HepG2 (cell line): ENCODE results near the gene LCN12. TPM values are rescaled to one million over a fixed set of nuclear protein-coding genes. Genes with fewer than 3 reads are reported as not detected.

Experiments
- ATAC-seq: fragments of 200-7000 bp; cut with Tn5 transposase; 3 replicates; pipeline ENCODE4 v1.9.1; 2020; ENCODE audit warnings: mild to moderate bottlenecking, moderate library complexity
- BruUV-seq: library from RNA; stranded (reverse); fragments of 400-500 nt; replicated peaks from 2 replicates; lab custom pipeline; 2021; lab: Mats Ljungman, UMichigan
- CTCF ChIA-PET: fragments of 300-600 bp; formaldehyde crosslinking; extraction: SDS; loops from one replicate; lab custom pipeline; 2021; ENCODE audit warnings: low total read pairs, inconsistent platforms, low intra/inter-chr PET ratio; lab: Yijun Ruan, JAX
- POLR2A ChIA-PET: fragments of 350-600 bp; sonication (Branson Sonifier 250); formaldehyde crosslinking; loops from one replicate; lab custom pipeline; 2020; ENCODE audit warnings: antibody characterized with exemption, inconsistent platforms; lab: Yijun Ruan, JAX
- DNase-seq: peaks from one replicate; pipeline ENCODE4 v3.0.0-alpha.2; 2015; ENCODE audit warnings: low spot score
- FAIRE-seq: peaks from 3 replicates; lab custom pipeline; 2011; peaks lifted over from hg19 to GRCh38; lab: Jason Lieb, UNC
- H2AFZ ChIP-seq: one replicate; pipeline ENCODE4 v1.6.1; 2011; ENCODE audit warnings: low read length, inconsistent platforms
- H3K27ac ChIP-seq: fragments of 300-600 bp; 3 replicates; pipeline ENCODE4 v1.8.0; 2011; ENCODE audit warnings: mixed run types, mild to moderate bottlenecking, mixed read lengths, low read length, inconsistent platforms; ENCODE audit not compliant: insufficient read depth; ENCODE audit errors: extremely low read length
- H3K27me3 ChIP-seq, 2 experiments: fragments of 200-600 bp in 1 of 2; 2 replicates in 1 of 2; 3 replicates in 1 of 2; pipeline versions ENCODE4 v1.6.0 to v1.8.0; 2011; ENCODE audit warnings: low read length in 2 of 2, mild to moderate bottlenecking in 2 of 2, moderate library complexity in 2 of 2, inconsistent platforms in 1 of 2; ENCODE audit not compliant: insufficient read depth in 2 of 2, control insufficient read depth in 1 of 2
- H3K36me3 ChIP-seq, 2 experiments: fragments of 200-600 bp in 1 of 2; replicated peaks in 1 of 2; 2 replicates in 1 of 2; 3 replicates in 1 of 2; pipeline versions ENCODE4 v1.5.1 to v1.8.0; 2011; ENCODE audit warnings: low read length in 2 of 2, inconsistent platforms in 1 of 2; ENCODE audit not compliant: insufficient read depth in 2 of 2, control insufficient read depth in 1 of 2
- H3K4me1 ChIP-seq: 2 replicates; pipeline ENCODE4 v1.5.1; 2012; ENCODE audit warnings: low read length, inconsistent platforms; ENCODE audit not compliant: insufficient read depth
- H3K4me2 ChIP-seq: 2 replicates; pipeline ENCODE4 v1.6.0; 2011; ENCODE audit warnings: low read depth, low read length, inconsistent platforms
- H3K4me3 ChIP-seq, 3 experiments: fragments of 200-600 bp in 1 of 3; sonication (generic), shearing (Covaris generic) in 1 of 3; replicated peaks in 1 of 3; 2 replicates each; pipeline ENCODE4 v1.5.1; 2011 to 2016; ENCODE audit warnings: low read length in 3 of 3, inconsistent platforms in 2 of 3, low read depth in 2 of 3, mild to moderate bottlenecking in 2 of 3, control low read depth in 1 of 3, mixed read lengths in 1 of 3; ENCODE audit not compliant: insufficient read depth in 1 of 3
- H3K79me2 ChIP-seq: one replicate; pipeline ENCODE4 v1.6.1; 2011; ENCODE audit warnings: low read length, inconsistent platforms; ENCODE audit not compliant: insufficient read depth
- H3K9ac ChIP-seq: 2 replicates; pipeline ENCODE4 v1.6.0; 2011; ENCODE audit warnings: mild to moderate bottlenecking, low read depth, low read length, inconsistent platforms; ENCODE audit not compliant: insufficient read depth
- H3K9me3 ChIP-seq: 2 replicates; pipeline ENCODE4 v1.5.1; 2012; ENCODE audit warnings: mild to moderate bottlenecking, low read length
- H4K20me1 ChIP-seq: 2 replicates; pipeline ENCODE4 v1.6.0; 2011; ENCODE audit warnings: inconsistent platforms, mild to moderate bottlenecking, low read length, moderate library complexity; ENCODE audit not compliant: insufficient read depth
- AGO2 ChIP-seq: fragments of 200-400 bp; formaldehyde crosslinking; optimal IDR thresholded peaks from 2 replicates; pipeline ENCODE3; 2017; ENCODE audit warnings: mild to moderate bottlenecking, low read depth, low read length, moderate library complexity
- HNRNPL ChIP-seq: fragments of 200-400 bp; formaldehyde crosslinking; IDR thresholded peaks from 2 replicates; pipeline ENCODE4 v1.6.1; 2017; ENCODE audit warnings: mild to moderate bottlenecking, low read depth, low read length
- HOXA3 ChIP-seq: sonication (generic); formaldehyde crosslinking; IDR thresholded peaks from 2 replicates; pipeline ENCODE4 v1.5.0; 2020; ENCODE audit warnings: missing genetic modification reagents
- MEIS1 ChIP-seq: sonication (generic); formaldehyde crosslinking; IDR thresholded peaks from 2 replicates; pipeline ENCODE4 v1.9.0; 2021; ENCODE audit warnings: mild to moderate bottlenecking, missing genetic modification reagents, moderate library complexity, borderline replicate concordance
- RBFOX2 ChIP-seq: fragments of 200-400 bp; formaldehyde crosslinking; IDR thresholded peaks from 2 replicates; pipeline ENCODE4 v1.6.1; 2017; ENCODE audit warnings: low read depth, mild to moderate bottlenecking, low read length
- SIN3B ChIP-seq: fragments of 150-350 bp; IDR thresholded peaks from 2 replicates; pipeline ENCODE4 v1.6.1; 2014; ENCODE audit warnings: low read length
- TGIF2 ChIP-seq: IDR thresholded peaks from 2 replicates; pipeline ENCODE4 v1.6.1; 2016; ENCODE audit warnings: control low read depth, missing compliant biosample characterization
- TP53 ChIP-seq: sonication (generic); formaldehyde crosslinking; conservative IDR thresholded peaks from 2 replicates; pipeline ENCODE4 v1.4.0; 2020; ENCODE audit warnings: missing genetic modification reagents
- ZNF382 ChIP-seq: sonication (generic); formaldehyde crosslinking; IDR thresholded peaks from 2 replicates; pipeline ENCODE4 v1.5.0; 2020; ENCODE audit warnings: missing genetic modification reagents, mild to moderate bottlenecking, borderline replicate concordance
- ZNF619 ChIP-seq: sonication (generic); formaldehyde crosslinking; IDR thresholded peaks from 2 replicates; pipeline ENCODE4 v1.4.0; 2020; ENCODE audit warnings: mild to moderate bottlenecking, missing genetic modification reagents
- ZNF644 ChIP-seq: IDR thresholded peaks from 2 replicates; pipeline ENCODE4 v1.6.1; 2016; ENCODE audit warnings: low read depth
- ZNF776 ChIP-seq: sonication (generic); formaldehyde crosslinking; IDR thresholded peaks from 2 replicates; pipeline ENCODE4 v1.4.0; 2020; ENCODE audit warnings: mild to moderate bottlenecking, missing genetic modification reagents
- WGBS: methylation state at CpG from one replicate; pipeline ENCODE4 v1.1.6; 2017; ENCODE audit warnings: low lambda C conversion rate; 5-methylcytosine and 5-hydroxymethylcytosine counted together
- in situ Hi-C: cut with HindIII; loops from 2 replicates; pipeline ENCODE4 v1.10.0; 2017; ENCODE audit warnings: low pct_unique_long_range_greater_than_20kb; ENCODE audit not compliant: extremely low pct_ligation_motif_present
- intact Hi-C: fragments of 100-400 bp; cut with micrococcal nuclease; formaldehyde crosslinking; loops from one replicate; pipeline ENCODE4 v1.10.0; 2022; ENCODE audit not compliant: unreplicated experiment
- polyA plus RNA-seq, 8 experiments: library from polyadenylated mRNA; depleted of rRNA in 3 of 8; stranded (reverse) in 7 of 8; unstranded in 1 of 8; fragments of >200 nt; fragmentation: Illumina TruSeq in 4 of 8; extraction: Trizol in 4 of 8; gene quantifications; 2 replicates each; pipeline versions ENCODE4 v1.2.1 to v1.2.3, GENCODE V29; 2011 to 2016; ENCODE audit warnings: low read depth in 4 of 8, missing spikeins in 1 of 8, mixed read lengths in 1 of 8; ENCODE audit not compliant: insufficient read depth in 1 of 8
- total RNA-seq, 5 experiments: library from RNA; depleted of rRNA; stranded (reverse); fragments of >200 nt; fragmentation: Illumina TruSeq; extraction: Trizol; gene quantifications; 2 replicates each; pipeline ENCODE4 v1.2.3, GENCODE V29; 2016; ENCODE audit warnings: low read depth in 1 of 5
- TF ChIP-seq, protein P1 (sequence below): sonication (generic); formaldehyde crosslinking; IDR thresholded peaks from 2 replicates; pipeline ENCODE4 v1.9.0; 2021; ENCODE audit warnings: mild to moderate bottlenecking, missing genetic modification reagents

The LCN12 gene
- total and polyA plus RNA-seq, 2 of the 13 experiments (the other 11 are each of a cell fraction or from before 2014, with no cell fraction given): 3.4 to 6.9 TPM

GRCh38 chr9:136941231-136942111 is 10.6 kb upstream of the LCN12 start:
- Histone ChIP-seq H3K4me1 (peaks cover 35% of the 10 kb centered on the region), H2AFZ (no peak overlapping the region), H3K27ac (no peak overlapping the region), H3K4me3 (no peak overlapping the region), H3K9me3 (no peaks in the 10 kb centered on the region), H3K36me3 (peaks cover 8 to 36% of the 10 kb centered on the region in 2 experiments)
- 96% methylated on average over 19 of the region's 55 CpGs for WGBS
- DNase-seq (no peak), ATAC-seq (no peak), FAIRE-seq (no peak)
- intact Hi-C loops: no loop called here
- POLR2A ChIA-PET: no interaction called here
- no TSS peak for BruUV-seq
- peak; percentile 7; the same call in 1 of the 2 replicates for TF ChIP-seq HOXA3 (CRISPR knock-in tag)
- TF ChIP-seq TGIF2: no peak
- no peak for TF ChIP-seq ZNF644 (CRISPR knock-in tag)
- no peak for TF ChIP-seq TP53
- 0 out of 2 replicates have a peak, but pooled peaks have one; percentile 24 for TF ChIP-seq HNRNPL
- no peak for TF ChIP-seq ZNF619 (CRISPR knock-in tag)
- no peak for TF ChIP-seq ZNF382 (CRISPR knock-in tag)
- TF ChIP-seq AGO2: peak; percentile 81
- TF ChIP-seq, protein P1, sequence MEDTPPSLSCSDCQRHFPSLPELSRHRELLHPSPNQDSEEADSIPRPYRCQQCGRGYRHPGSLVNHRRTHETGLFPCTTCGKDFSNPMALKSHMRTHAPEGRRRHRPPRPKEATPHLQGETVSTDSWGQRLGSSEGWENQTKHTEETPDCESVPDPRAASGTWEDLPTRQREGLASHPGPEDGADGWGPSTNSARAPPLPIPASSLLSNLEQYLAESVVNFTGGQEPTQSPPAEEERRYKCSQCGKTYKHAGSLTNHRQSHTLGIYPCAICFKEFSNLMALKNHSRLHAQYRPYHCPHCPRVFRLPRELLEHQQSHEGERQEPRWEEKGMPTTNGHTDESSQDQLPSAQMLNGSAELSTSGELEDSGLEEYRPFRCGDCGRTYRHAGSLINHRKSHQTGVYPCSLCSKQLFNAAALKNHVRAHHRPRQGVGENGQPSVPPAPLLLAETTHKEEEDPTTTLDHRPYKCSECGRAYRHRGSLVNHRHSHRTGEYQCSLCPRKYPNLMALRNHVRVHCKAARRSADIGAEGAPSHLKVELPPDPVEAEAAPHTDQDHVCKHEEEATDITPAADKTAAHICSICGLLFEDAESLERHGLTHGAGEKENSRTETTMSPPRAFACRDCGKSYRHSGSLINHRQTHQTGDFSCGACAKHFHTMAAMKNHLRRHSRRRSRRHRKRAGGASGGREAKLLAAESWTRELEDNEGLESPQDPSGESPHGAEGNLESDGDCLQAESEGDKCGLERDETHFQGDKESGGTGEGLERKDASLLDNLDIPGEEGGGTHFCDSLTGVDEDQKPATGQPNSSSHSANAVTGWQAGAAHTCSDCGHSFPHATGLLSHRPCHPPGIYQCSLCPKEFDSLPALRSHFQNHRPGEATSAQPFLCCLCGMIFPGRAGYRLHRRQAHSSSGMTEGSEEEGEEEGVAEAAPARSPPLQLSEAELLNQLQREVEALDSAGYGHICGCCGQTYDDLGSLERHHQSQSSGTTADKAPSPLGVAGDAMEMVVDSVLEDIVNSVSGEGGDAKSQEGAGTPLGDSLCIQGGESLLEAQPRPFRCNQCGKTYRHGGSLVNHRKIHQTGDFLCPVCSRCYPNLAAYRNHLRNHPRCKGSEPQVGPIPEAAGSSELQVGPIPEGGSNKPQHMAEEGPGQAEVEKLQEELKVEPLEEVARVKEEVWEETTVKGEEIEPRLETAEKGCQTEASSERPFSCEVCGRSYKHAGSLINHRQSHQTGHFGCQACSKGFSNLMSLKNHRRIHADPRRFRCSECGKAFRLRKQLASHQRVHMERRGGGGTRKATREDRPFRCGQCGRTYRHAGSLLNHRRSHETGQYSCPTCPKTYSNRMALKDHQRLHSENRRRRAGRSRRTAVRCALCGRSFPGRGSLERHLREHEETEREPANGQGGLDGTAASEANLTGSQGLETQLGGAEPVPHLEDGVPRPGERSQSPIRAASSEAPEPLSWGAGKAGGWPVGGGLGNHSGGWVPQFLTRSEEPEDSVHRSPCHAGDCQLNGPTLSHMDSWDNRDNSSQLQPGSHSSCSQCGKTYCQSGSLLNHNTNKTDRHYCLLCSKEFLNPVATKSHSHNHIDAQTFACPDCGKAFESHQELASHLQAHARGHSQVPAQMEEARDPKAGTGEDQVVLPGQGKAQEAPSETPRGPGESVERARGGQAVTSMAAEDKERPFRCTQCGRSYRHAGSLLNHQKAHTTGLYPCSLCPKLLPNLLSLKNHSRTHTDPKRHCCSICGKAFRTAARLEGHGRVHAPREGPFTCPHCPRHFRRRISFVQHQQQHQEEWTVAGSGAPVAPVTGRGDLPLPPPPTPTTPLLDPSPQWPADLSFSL: no peak
- no peak for TF ChIP-seq SIN3B
- TF ChIP-seq ZNF776 (CRISPR knock-in tag): 0 out of 2 replicates have a peak, but pooled peaks have one; percentile 18
- TF ChIP-seq RBFOX2: peak; percentile 68
- TF ChIP-seq MEIS1 (CRISPR knock-in tag): no peak
- TF ChIP-seq, all 625 proteins: peak for 5
- H3K9ac ChIP-seq: no peak overlapping the region
- no peaks in the 10 kb centered on the region for H4K20me1 ChIP-seq
- no peaks in the 10 kb centered on the region for H3K27me3 ChIP-seq
- CTCF ChIA-PET: no interaction called here
- H3K79me2 ChIP-seq: peaks cover 10% of the 10 kb centered on the region
- in situ Hi-C loops: no loop called here
- no peak overlapping the region for H3K4me2 ChIP-seq
